K562 (cell line): Measurements from ENCODE around the gene PSRC1. TPM values are rescaled to one million over a fixed set of nuclear protein-coding genes. Genes with fewer than 3 reads are reported as not detected.

Experiments used
- ATAC-seq: fragments of 200-7000 bp; cut with Tn5 transposase; 3 replicates; pipeline ENCODE4 v1.9.1; 2020; ENCODE audit warnings: moderate library complexity
- BruUV-seq: library from RNA; stranded (reverse); fragments of 400-500 nt; replicated peaks from 2 replicates; lab custom pipeline; 2021; lab: Mats Ljungman, UMichigan
- CTCF ChIA-PET: fragments of 300-600 bp; formaldehyde crosslinking; extraction: SDS; loops from one replicate; lab custom pipeline; 2021; ENCODE audit warnings: low intra/inter-chr PET ratio; lab: Yijun Ruan, JAX
- POLR2A ChIA-PET: fragments of 300-600, 350-650 bp; sonication (Branson Sonifier 250); formaldehyde crosslinking; extraction: SDS; loops from one replicate; lab custom pipeline; 2021; ENCODE audit warnings: antibody characterized with exemption, inconsistent platforms; lab: Yijun Ruan, JAX
- DNase-seq, 4 experiments: peaks; one replicate each; pipeline versions ENCODE4 v3.0.0 to v3.0.0-alpha.2; 2011 to 2018; ENCODE audit warnings: low spot score in 3 of 4, mixed read lengths in 3 of 4; ENCODE audit errors: extremely low read depth in 1 of 4
- FAIRE-seq: peaks from 2 replicates; lab custom pipeline; 2011; peaks lifted over from hg19 to GRCh38; lab: Jason Lieb, UNC
- H2AFZ ChIP-seq: 2 replicates; pipeline ENCODE4 v1.6.0; 2011; ENCODE audit warnings: low read depth, low read length, control low read depth, inconsistent platforms
- H3K27ac ChIP-seq: fragments of 200-600 bp; 3 replicates; pipeline ENCODE4 v1.8.0; 2011; ENCODE audit warnings: low read depth, mild to moderate bottlenecking, control low read depth, inconsistent platforms, low read length, moderate library complexity, mixed read lengths; ENCODE audit errors: extremely low read depth
- H3K27me3 ChIP-seq, 2 experiments: fragments of 300-600 bp in 1 of 2; 2 replicates in 1 of 2; 3 replicates in 1 of 2; pipeline versions ENCODE4 v1.6.0 to v1.8.0; 2011; ENCODE audit warnings: inconsistent platforms in 2 of 2, low read length in 2 of 2, mild to moderate bottlenecking in 1 of 2, mixed read lengths in 1 of 2, moderate library complexity in 1 of 2; ENCODE audit not compliant: control insufficient read depth in 2 of 2, insufficient read depth in 2 of 2
- H3K36me3 ChIP-seq: fragments of 300-600 bp; 3 replicates; pipeline ENCODE4 v1.8.0; 2011; ENCODE audit warnings: mild to moderate bottlenecking, low read length, inconsistent platforms; ENCODE audit not compliant: control insufficient read depth, insufficient read depth
- H3K4me1 ChIP-seq, 2 experiments: fragments of 200-600 bp in 1 of 2; replicated peaks in 1 of 2; 2 replicates in 1 of 2; 3 replicates in 1 of 2; pipeline versions ENCODE4 v1.5.1 to v1.8.0; 2011; ENCODE audit warnings: inconsistent platforms in 2 of 2, low read length in 2 of 2, mild to moderate bottlenecking in 1 of 2, mixed read lengths in 1 of 2, moderate library complexity in 1 of 2; ENCODE audit not compliant: control insufficient read depth in 2 of 2, insufficient read depth in 2 of 2
- H3K4me2 ChIP-seq: 2 replicates; pipeline ENCODE4 v1.6.1; 2011; ENCODE audit warnings: low read length, control low read depth, inconsistent platforms, mixed read lengths; ENCODE audit not compliant: insufficient read depth
- H3K4me3 ChIP-seq: fragments of 200-600 bp; sonication (generic), shearing (Covaris generic); 2 replicates; pipeline ENCODE4 v1.5.1; 2016; ENCODE audit warnings: control low read depth, inconsistent platforms
- H3K79me2 ChIP-seq: fragments of 200-600 bp; 3 replicates; pipeline ENCODE4 v1.8.0; 2011; ENCODE audit warnings: low read length, inconsistent platforms; ENCODE audit not compliant: control insufficient read depth, insufficient read depth
- H3K9ac ChIP-seq, 2 experiments: 2 replicates each; pipeline versions ENCODE4 v1.6.0 to v1.6.1; 2011; ENCODE audit warnings: low read depth in 2 of 2, low read length in 2 of 2, control low read depth in 1 of 2, inconsistent platforms in 1 of 2, mild to moderate bottlenecking in 1 of 2, mixed read lengths in 1 of 2; ENCODE audit not compliant: insufficient read depth in 1 of 2
- H3K9me1 ChIP-seq: one replicate; pipeline ENCODE4 v1.6.0; 2011; ENCODE audit warnings: inconsistent platforms, mild to moderate bottlenecking, low read length, moderate library complexity; ENCODE audit not compliant: control insufficient read depth, insufficient read depth
- H3K9me3 ChIP-seq: replicated peaks from 2 replicates; pipeline ENCODE4 v1.5.1; 2011; ENCODE audit warnings: low read depth, low read length, inconsistent platforms; ENCODE audit not compliant: control insufficient read depth, insufficient read depth
- H4K20me1 ChIP-seq: replicated peaks from 2 replicates; pipeline ENCODE4 v1.6.1; 2011; ENCODE audit warnings: low read length, inconsistent platforms, mixed read lengths; ENCODE audit not compliant: control insufficient read depth, insufficient read depth
- BRCA1 ChIP-seq, 2 experiments: fragments of 450-650 bp in 1 of 2; sonication (generic) in 1 of 2; formaldehyde crosslinking in 1 of 2; IDR thresholded peaks; 2 replicates each; pipeline versions ENCODE4 v1.5.0 to v1.6.1; 2017 to 2020; ENCODE audit warnings: mild to moderate bottlenecking in 1 of 2, missing genetic modification reagents in 1 of 2
- CTBP1 ChIP-seq: fragments of 450-650 bp; IDR thresholded peaks from 2 replicates; pipeline ENCODE4 v1.6.1; 2016; ENCODE audit warnings: borderline replicate concordance
- EP400 ChIP-seq: fragments of 450-650 bp; IDR thresholded peaks from 2 replicates; pipeline ENCODE4 v1.6.1; 2017; ENCODE audit warnings: antibody characterized with exemption, mild to moderate bottlenecking, moderate library complexity
- FOXK2 ChIP-seq, 2 experiments: fragments of 450-650 bp; IDR thresholded peaks in 1 of 2; conservative IDR thresholded peaks in 1 of 2; 2 replicates each; pipeline ENCODE4 v1.6.1; 2016; ENCODE audit warnings: low read depth in 2 of 2, mild to moderate bottlenecking in 1 of 2
- MCM3 ChIP-seq: fragments of 450-650 bp; IDR thresholded peaks from 2 replicates; pipeline ENCODE4 v1.6.1; 2016
- PCBP2 ChIP-seq: fragments of 200-400 bp; formaldehyde crosslinking; IDR thresholded peaks from 2 replicates; pipeline ENCODE4 v1.6.1; 2018; ENCODE audit warnings: low read length, low read depth, mild to moderate bottlenecking, moderate library complexity; ENCODE audit not compliant: poor library complexity, severe bottlenecking
- PTRF ChIP-seq: fragments of 450-650 bp; IDR thresholded peaks from 2 replicates; pipeline ENCODE4 v1.6.1; 2016; ENCODE audit warnings: mild to moderate bottlenecking, missing genetic modification characterization, missing compliant biosample characterization
- ZBTB7A ChIP-seq: IDR thresholded peaks from 2 replicates; pipeline ENCODE4 v1.6.1; 2011; ENCODE audit warnings: low read depth, mild to moderate bottlenecking, low read length, moderate library complexity, borderline replicate concordance; ENCODE audit not compliant: control insufficient read depth
- ZNF79 ChIP-seq: fragments of 250-450 bp; sonication (Bioruptor Pico); IDR thresholded peaks from 2 replicates; pipeline ENCODE4 v1.4.0; 2020; ENCODE audit warnings: low read depth, mild to moderate bottlenecking, moderate library complexity
- WGBS: fragments of 100-300 bp; shearing (Covaris generic); methylation state at CpG from one replicate; pipeline ENCODE4 v1.1.6; 2016; ENCODE audit warnings: low coverage, mixed read lengths; ENCODE audit not compliant: insufficient coverage; ENCODE audit errors: missing lambda C conversion rate; 5-methylcytosine and 5-hydroxymethylcytosine counted together
- in situ Hi-C: fragments of 300-500 bp; cut with MboI; formaldehyde crosslinking; loops from 4 replicates; pipeline ENCODE4 v1.15.0; 2018; ENCODE audit warnings: inconsistent platforms, mixed read lengths
- intact Hi-C: fragments of 100-400 bp; cut with micrococcal nuclease; formaldehyde crosslinking; loops from 2 replicates; pipeline ENCODE4 v1.14.2; 2022
- polyA plus RNA-seq, 8 experiments: library from polyadenylated mRNA; depleted of rRNA in 4 of 8; stranded (reverse) in 5 of 8; unstranded in 3 of 8; fragments of >200 nt; fragmentation: Nextera tagmentation in 2 of 8; fragmentation: Illumina TruSeq in 1 of 8; extraction: Ambion mirVana in 2 of 8; extraction: Trizol in 1 of 8; gene quantifications; 2 replicates each; pipeline versions ENCODE4 v1.2.1 to v1.2.3, GENCODE V29; 2011 to 2014; ENCODE audit warnings: inconsistent platforms in 1 of 8, missing spikeins in 1 of 8
- total RNA-seq, 7 experiments: library from RNA; depleted of rRNA in 6 of 7; stranded (reverse); fragments of >200 nt in 6 of 7; fragmentation: Illumina TruSeq in 2 of 7; extraction: Trizol in 2 of 7; gene quantifications; 2 replicates each; pipeline versions ENCODE4 v1.2.1 to v1.2.3, GENCODE V29; 2011 to 2021; ENCODE audit warnings: low replicate concordance in 1 of 7
- TF ChIP-seq, protein P1 (sequence below): fragments of 450-650 bp; IDR thresholded peaks from 2 replicates; pipeline ENCODE4 v1.6.1; 2016; ENCODE audit warnings: borderline replicate concordance
- TF ChIP-seq, protein P2 (sequence below): fragments of 450-650 bp; conservative IDR thresholded peaks from 2 replicates; pipeline ENCODE4 v1.6.1; 2016; ENCODE audit warnings: missing genetic modification characterization, low read depth, mild to moderate bottlenecking, control low read depth, missing compliant biosample characterization
- TF ChIP-seq, protein P3 (sequence below): sonication (generic); formaldehyde crosslinking; IDR thresholded peaks from 2 replicates; pipeline ENCODE4 v1.5.0; 2020; ENCODE audit warnings: missing genetic modification reagents
- TF ChIP-seq, protein P4 (sequence below): fragments of 150-350 bp; conservative IDR thresholded peaks from 2 replicates; pipeline ENCODE4 v1.6.1; 2014; ENCODE audit warnings: low read length

PSRC1 gene
- total and polyA plus RNA-seq, 9 of the 15 experiments (the other 6 are each of a cell fraction or from before 2014, with no cell fraction given) = 6.5 to 65.2 (median 39.3) TPM

DNA sequence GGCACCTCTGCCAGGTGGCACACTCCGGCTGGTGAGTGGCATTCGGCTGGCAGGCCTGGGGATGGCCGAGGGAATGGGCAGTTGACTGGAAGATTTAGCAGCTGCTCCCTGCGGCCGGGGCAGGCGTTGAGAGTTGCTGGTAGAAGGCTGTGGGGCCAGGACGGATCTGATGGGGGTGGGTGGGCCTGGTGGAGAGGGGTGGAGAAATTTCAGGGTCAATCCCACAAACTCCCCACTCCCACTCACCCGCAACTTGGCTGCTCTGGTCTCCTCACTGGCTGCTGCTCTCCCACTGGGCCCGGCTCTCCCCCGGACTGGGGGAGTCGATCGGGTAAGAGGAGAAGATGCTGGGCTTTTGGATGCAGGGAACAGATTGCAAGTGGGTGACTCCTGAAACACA lies 2.1 kb downstream of the PSRC1 start:
- no peak for ATAC-seq
- 86% methylated on average over 10 of the region's 12 CpGs for WGBS
- ChIA-PET CTCF (no interaction called here), POLR2A (interaction anchor here (0.6 kb wide), 1 partner anchor 12 kb away, joined by 4 read pairs; no protein-coding TSS in a partner anchor)
- Histone ChIP-seq H3K4me3 (no peak overlapping the region), H3K4me2 (no peak overlapping the region), H4K20me1 (peaks cover 4% of the 10 kb centered on the region; the same call in 1 of the 2 replicates), H3K9me1 (no peaks in the 10 kb centered on the region), H3K9ac (peak overlapping the region in 1 of 2 experiments; percentile 74; a peak in 2 of 4 replicates), H3K27ac (no peak overlapping the region), H3K27me3 (no peaks in the 10 kb centered on the region), H2AFZ (no peak overlapping the region), H3K4me1 (peaks cover 47 to 53% of the 10 kb centered on the region in 2 experiments), H3K36me3 (peaks cover 37% of the 10 kb centered on the region; the same call in 2 of the 3 replicates), H3K79me2 (peaks cover 28% of the 10 kb centered on the region), H3K9me3 (no peaks in the 10 kb centered on the region)
- intact Hi-C loops = no loop called here
- in situ Hi-C loops = no loop called here
- FAIRE-seq = no peak
- DNase-seq = no peak
- BruUV-seq = no TSS peak
- no peak for TF ChIP-seq EP400
- TF ChIP-seq FOXK2 (conservative IDR thresholded peaks at IDR 0.05 in 1 of 2, IDR thresholded peaks at IDR 0.05 in 1 of 2; ENCODE audit: low read depth in 2 of 2) = no peak
- TF ChIP-seq, protein P1, sequence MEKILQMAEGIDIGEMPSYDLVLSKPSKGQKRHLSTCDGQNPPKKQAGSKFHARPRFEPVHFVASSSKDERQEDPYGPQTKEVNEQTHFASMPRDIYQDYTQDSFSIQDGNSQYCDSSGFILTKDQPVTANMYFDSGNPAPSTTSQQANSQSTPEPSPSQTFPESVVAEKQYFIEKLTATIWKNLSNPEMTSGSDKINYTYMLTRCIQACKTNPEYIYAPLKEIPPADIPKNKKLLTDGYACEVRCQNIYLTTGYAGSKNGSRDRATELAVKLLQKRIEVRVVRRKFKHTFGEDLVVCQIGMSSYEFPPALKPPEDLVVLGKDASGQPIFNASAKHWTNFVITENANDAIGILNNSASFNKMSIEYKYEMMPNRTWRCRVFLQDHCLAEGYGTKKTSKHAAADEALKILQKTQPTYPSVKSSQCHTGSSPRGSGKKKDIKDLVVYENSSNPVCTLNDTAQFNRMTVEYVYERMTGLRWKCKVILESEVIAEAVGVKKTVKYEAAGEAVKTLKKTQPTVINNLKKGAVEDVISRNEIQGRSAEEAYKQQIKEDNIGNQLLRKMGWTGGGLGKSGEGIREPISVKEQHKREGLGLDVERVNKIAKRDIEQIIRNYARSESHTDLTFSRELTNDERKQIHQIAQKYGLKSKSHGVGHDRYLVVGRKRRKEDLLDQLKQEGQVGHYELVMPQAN = no peak
- TF ChIP-seq, protein P2, sequence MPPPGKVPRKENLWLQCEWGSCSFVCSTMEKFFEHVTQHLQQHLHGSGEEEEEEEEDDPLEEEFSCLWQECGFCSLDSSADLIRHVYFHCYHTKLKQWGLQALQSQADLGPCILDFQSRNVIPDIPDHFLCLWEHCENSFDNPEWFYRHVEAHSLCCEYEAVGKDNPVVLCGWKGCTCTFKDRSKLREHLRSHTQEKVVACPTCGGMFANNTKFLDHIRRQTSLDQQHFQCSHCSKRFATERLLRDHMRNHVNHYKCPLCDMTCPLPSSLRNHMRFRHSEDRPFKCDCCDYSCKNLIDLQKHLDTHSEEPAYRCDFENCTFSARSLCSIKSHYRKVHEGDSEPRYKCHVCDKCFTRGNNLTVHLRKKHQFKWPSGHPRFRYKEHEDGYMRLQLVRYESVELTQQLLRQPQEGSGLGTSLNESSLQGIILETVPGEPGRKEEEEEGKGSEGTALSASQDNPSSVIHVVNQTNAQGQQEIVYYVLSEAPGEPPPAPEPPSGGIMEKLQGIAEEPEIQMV (tag) = no peak
- TF ChIP-seq ZNF79 = no peak
- TF ChIP-seq PTRF (tag) = no peak
- TF ChIP-seq PCBP2 = no peak
- TF ChIP-seq, protein P3, sequence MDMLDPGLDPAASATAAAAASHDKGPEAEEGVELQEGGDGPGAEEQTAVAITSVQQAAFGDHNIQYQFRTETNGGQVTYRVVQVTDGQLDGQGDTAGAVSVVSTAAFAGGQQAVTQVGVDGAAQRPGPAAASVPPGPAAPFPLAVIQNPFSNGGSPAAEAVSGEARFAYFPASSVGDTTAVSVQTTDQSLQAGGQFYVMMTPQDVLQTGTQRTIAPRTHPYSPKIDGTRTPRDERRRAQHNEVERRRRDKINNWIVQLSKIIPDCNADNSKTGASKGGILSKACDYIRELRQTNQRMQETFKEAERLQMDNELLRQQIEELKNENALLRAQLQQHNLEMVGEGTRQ (CRISPR knock-in tag) = no peak
- no peak for TF ChIP-seq BRCA1 (IDR thresholded peaks at IDR 0.05)
- no peak for TF ChIP-seq BRCA1 (CRISPR knock-in tag; IDR thresholded peaks at IDR 0.05)
- no peak for TF ChIP-seq ZBTB7A
- TF ChIP-seq, protein P4, sequence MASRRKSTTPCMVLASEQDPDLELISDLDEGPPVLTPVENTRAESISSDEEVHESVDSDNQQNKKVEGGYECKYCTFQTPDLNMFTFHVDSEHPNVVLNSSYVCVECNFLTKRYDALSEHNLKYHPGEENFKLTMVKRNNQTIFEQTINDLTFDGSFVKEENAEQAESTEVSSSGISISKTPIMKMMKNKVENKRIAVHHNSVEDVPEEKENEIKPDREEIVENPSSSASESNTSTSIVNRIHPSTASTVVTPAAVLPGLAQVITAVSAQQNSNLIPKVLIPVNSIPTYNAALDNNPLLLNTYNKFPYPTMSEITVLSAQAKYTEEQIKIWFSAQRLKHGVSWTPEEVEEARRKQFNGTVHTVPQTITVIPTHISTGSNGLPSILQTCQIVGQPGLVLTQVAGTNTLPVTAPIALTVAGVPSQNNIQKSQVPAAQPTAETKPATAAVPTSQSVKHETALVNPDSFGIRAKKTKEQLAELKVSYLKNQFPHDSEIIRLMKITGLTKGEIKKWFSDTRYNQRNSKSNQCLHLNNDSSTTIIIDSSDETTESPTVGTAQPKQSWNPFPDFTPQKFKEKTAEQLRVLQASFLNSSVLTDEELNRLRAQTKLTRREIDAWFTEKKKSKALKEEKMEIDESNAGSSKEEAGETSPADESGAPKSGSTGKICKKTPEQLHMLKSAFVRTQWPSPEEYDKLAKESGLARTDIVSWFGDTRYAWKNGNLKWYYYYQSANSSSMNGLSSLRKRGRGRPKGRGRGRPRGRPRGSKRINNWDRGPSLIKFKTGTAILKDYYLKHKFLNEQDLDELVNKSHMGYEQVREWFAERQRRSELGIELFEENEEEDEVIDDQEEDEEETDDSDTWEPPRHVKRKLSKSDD = no peak
- TF ChIP-seq CTBP1 = no peak
- no peak for TF ChIP-seq MCM3
